Osteoblast (primary cell): ENCODE data around the gene DDOST. TPM values are rescaled to one million over a fixed set of nuclear protein-coding genes. Genes with fewer than 3 reads are reported as not detected.

Experiments
- DNase-seq: peaks from one replicate; pipeline ENCODE4 v3.0.0; 2011; ENCODE audit warnings: low spot score, mixed read lengths; ENCODE audit not compliant: insufficient read length; ENCODE audit errors: missing footprints
- H2AFZ ChIP-seq: 2 replicates; pipeline ENCODE4 v1.6.0; 2011; ENCODE audit warnings: mild to moderate bottlenecking, low read length
- H3K27ac ChIP-seq: 2 replicates; pipeline ENCODE4 v1.5.1; 2011; ENCODE audit warnings: mild to moderate bottlenecking, low read depth, low read length, moderate library complexity
- H3K27me3 ChIP-seq: 2 replicates; pipeline ENCODE4 v1.6.0; 2012; ENCODE audit warnings: mild to moderate bottlenecking, control low read depth, inconsistent platforms, low read length, moderate library complexity; ENCODE audit not compliant: insufficient read depth
- H3K36me3 ChIP-seq: 2 replicates; pipeline ENCODE4 v1.5.1; 2011; ENCODE audit warnings: mild to moderate bottlenecking, low read length, control low read depth, moderate library complexity; ENCODE audit not compliant: insufficient read depth
- H3K4me1 ChIP-seq: 2 replicates; pipeline ENCODE4 v1.5.1; 2011; ENCODE audit warnings: mild to moderate bottlenecking, low read length, control low read depth, moderate library complexity; ENCODE audit not compliant: insufficient read depth
- H3K4me2 ChIP-seq: 2 replicates; pipeline ENCODE4 v1.6.0; 2011; ENCODE audit warnings: mild to moderate bottlenecking, low read length; ENCODE audit not compliant: insufficient read depth
- H3K4me3 ChIP-seq: fragments of 200-600 bp; sonication (generic); 3 replicates; pipeline ENCODE4 v1.5.1; 2012; ENCODE audit warnings: mild to moderate bottlenecking, low read length, inconsistent platforms; ENCODE audit not compliant: insufficient read depth
- H3K79me2 ChIP-seq: 2 replicates; pipeline ENCODE4 v1.6.0; 2012; ENCODE audit warnings: mild to moderate bottlenecking, low read length, control low read depth, inconsistent platforms; ENCODE audit not compliant: insufficient read depth
- H3K9me3 ChIP-seq: 2 replicates; pipeline ENCODE4 v1.5.1; 2011; ENCODE audit warnings: low read depth, low read length, control low read depth
- H4K20me1 ChIP-seq: 2 replicates; pipeline ENCODE4 v1.6.0; 2012; ENCODE audit warnings: mild to moderate bottlenecking, low read length, control low read depth; ENCODE audit not compliant: insufficient read depth
- total RNA-seq: library from RNA; depleted of rRNA; stranded (reverse); fragments of >200 nt; gene quantifications from 2 replicates; pipeline ENCODE4 v1.2.3, GENCODE V29; 2012
- TF ChIP-seq, protein P1 (sequence below): IDR thresholded peaks from 2 replicates; pipeline ENCODE4 v1.5.1; 2011; ENCODE audit warnings: mild to moderate bottlenecking, low read depth, low read length, moderate library complexity; ENCODE audit errors: extremely low read depth

The DDOST gene
- total RNA-seq, 1 donor, result 291 TPM

DNA sequence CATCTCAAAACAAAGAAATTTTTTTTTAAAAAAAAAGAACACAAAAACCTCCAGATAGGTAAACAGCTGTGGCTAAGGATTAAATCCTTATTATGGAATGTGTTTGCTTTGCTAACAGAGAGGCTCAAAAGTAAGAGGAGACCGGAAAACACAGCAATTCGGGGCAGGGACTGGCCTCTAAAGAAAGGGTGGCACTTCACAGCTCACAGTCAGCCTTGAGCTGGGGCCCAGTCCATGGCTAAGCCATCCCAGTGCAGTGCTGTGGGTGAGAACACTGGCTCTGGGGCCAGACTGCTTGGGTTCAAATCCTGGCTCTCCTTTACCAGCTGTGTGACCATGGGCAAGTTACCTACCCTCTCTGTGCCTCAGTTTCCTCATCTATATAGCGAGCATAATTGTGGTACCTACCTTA lies 28.5 kb upstream of the DDOST start:
- no peaks in the 10 kb centered on the region for H4K20me1 ChIP-seq
- no peaks in the 10 kb centered on the region for H3K9me3 ChIP-seq
- no peak overlapping the region for H3K27ac ChIP-seq
- DNase-seq, result peak; percentile 23
- no peaks in the 10 kb centered on the region for H3K27me3 ChIP-seq
- no peaks in the 10 kb centered on the region for H3K79me2 ChIP-seq
- H3K4me3 ChIP-seq, result no peak overlapping the region
- TF ChIP-seq, protein P1, sequence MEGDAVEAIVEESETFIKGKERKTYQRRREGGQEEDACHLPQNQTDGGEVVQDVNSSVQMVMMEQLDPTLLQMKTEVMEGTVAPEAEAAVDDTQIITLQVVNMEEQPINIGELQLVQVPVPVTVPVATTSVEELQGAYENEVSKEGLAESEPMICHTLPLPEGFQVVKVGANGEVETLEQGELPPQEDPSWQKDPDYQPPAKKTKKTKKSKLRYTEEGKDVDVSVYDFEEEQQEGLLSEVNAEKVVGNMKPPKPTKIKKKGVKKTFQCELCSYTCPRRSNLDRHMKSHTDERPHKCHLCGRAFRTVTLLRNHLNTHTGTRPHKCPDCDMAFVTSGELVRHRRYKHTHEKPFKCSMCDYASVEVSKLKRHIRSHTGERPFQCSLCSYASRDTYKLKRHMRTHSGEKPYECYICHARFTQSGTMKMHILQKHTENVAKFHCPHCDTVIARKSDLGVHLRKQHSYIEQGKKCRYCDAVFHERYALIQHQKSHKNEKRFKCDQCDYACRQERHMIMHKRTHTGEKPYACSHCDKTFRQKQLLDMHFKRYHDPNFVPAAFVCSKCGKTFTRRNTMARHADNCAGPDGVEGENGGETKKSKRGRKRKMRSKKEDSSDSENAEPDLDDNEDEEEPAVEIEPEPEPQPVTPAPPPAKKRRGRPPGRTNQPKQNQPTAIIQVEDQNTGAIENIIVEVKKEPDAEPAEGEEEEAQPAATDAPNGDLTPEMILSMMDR, result no peak
- no peak overlapping the region for H3K4me2 ChIP-seq
- H3K4me1 ChIP-seq, result no peaks in the 10 kb centered on the region
- no peaks in the 10 kb centered on the region for H3K36me3 ChIP-seq
- no peak overlapping the region for H2AFZ ChIP-seq

DNA sequence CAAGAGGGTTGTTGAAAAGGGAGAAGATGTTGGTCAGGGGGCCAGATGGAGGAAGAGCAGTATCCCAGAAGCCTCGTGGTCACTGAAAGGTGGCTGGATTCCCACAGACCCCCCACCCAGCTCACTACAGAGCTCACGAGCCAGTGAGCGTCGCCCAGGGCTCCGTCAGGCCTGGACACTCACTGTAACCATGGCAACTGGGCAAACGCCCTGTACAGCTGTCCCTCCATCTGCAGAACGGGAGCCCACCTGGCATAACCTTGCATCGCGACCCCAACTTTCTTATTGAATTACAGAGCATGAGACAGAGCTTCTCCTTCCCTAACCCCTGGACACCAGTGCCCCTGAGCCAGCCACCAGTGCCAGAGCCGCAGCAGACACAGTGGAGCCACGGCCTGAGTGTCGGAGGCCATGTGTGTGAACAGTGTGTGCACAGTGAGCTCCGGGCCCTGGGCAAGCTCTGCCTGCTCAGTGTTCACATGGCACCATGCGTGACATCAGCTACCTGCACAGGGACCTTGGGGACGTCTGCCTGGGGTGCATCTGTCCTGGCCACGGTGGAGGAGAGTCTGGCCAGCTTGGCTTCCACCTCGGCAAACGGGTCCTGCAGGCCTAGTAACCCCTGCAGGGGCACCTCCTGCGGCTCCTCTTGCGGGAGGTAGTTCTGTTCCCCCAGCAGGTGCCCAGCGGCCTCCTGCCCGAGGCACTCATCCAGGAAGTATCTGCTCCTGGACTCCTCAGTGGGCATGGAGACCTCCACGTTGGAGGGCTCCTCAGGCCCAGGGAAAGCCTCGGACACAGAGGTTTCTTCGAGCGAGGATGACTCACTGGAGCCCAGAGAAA lies 25.9 kb upstream of the DDOST start:
- no peaks in the 10 kb centered on the region for H3K27me3 ChIP-seq
- H3K27ac ChIP-seq, result no peak overlapping the region
- no peaks in the 10 kb centered on the region for H3K9me3 ChIP-seq
- peak; percentile 69 for DNase-seq
- no peaks in the 10 kb centered on the region for H4K20me1 ChIP-seq
- H3K4me1 ChIP-seq, result no peaks in the 10 kb centered on the region
- no peaks in the 10 kb centered on the region for H3K79me2 ChIP-seq
- H2AFZ ChIP-seq, result no peak overlapping the region
- TF ChIP-seq, protein P1, result no peak
- H3K4me2 ChIP-seq, result no peak overlapping the region
- no peaks in the 10 kb centered on the region for H3K36me3 ChIP-seq
- H3K4me3 ChIP-seq, result no peak overlapping the region

DNA sequence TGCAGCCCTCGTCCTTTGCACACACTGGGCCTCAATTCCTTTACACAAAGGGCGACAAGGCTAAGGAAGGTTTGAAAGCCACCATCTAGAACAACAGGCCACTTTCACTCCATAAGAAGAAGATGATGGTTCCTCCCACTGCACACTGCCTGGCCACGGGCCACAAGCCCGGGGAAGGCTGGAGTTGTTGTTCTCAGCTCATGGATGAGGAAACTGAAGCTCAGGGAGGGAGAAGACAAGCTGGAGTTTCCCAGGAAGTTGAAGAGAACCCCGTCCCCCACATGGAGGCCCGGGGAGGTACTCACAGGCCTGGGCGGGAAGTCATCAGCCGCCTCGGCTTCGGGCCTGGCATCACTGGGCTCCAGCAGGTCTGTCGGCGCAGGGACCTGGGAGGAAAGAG lies 24.6 kb upstream of the DDOST start:
- TF ChIP-seq, protein P1, result no peak
- Histone ChIP-seq H3K27me3 (no peaks in the 10 kb centered on the region), H3K9me3 (no peaks in the 10 kb centered on the region), H3K27ac (no peak overlapping the region), H4K20me1 (no peaks in the 10 kb centered on the region), H3K4me2 (no peak overlapping the region), H2AFZ (no peak overlapping the region), H3K36me3 (no peaks in the 10 kb centered on the region), H3K4me1 (no peaks in the 10 kb centered on the region), H3K79me2 (no peaks in the 10 kb centered on the region), H3K4me3 (no peak overlapping the region)
- peak; percentile 44 for DNase-seq

DNA sequence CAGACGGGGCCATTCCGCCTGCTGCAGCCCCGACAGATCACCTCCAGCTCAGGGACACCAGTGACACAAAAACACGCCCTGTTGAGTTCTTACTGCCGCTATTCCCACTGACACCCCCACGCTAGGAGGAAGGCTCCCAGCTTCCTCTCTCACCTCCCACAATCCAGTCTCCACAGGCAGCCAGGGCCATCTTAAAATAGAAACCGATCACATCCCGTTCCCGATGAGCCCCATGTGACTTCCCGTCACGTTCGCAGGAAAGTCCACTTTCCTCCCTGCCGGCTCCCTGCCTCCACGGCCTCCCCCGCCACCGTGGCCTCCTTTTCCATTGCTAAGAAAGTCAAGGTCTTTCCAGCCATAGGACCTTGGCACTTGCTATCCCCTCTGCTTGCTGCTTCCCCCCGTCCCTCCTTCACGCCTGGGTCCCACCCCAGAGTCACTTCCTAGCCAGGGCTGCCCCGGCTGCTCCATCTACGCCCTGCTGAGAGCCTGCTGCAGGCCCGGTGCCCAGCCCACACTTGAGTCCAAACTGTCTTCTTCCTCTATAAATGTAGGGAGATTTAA lies 24.0 kb upstream of the DDOST start:
- Histone ChIP-seq H2AFZ (no peak overlapping the region), H3K9me3 (no peaks in the 10 kb centered on the region), H3K27ac (no peak overlapping the region), H3K27me3 (no peaks in the 10 kb centered on the region), H4K20me1 (no peaks in the 10 kb centered on the region), H3K4me1 (no peaks in the 10 kb centered on the region), H3K4me3 (no peak overlapping the region), H3K79me2 (no peaks in the 10 kb centered on the region), H3K4me2 (no peak overlapping the region), H3K36me3 (no peaks in the 10 kb centered on the region)
- DNase-seq, result peak; percentile 25
- TF ChIP-seq, protein P1, result no peak
